NK-92 (cell line): ENCODE measurements around the gene ESF1.
"Not testable (repeated sequence)": the region's sequence is repeated elsewhere in the genome, so short reads cannot be mapped to it uniquely, and the experiment has no call there.

Experiments used
- DNase-seq: peaks from one replicate; lab custom pipeline; 2025; ENCODE audit not compliant: unreplicated experiment; lab: John Stamatoyannopoulos, UW

Gene ESF1

DNA sequence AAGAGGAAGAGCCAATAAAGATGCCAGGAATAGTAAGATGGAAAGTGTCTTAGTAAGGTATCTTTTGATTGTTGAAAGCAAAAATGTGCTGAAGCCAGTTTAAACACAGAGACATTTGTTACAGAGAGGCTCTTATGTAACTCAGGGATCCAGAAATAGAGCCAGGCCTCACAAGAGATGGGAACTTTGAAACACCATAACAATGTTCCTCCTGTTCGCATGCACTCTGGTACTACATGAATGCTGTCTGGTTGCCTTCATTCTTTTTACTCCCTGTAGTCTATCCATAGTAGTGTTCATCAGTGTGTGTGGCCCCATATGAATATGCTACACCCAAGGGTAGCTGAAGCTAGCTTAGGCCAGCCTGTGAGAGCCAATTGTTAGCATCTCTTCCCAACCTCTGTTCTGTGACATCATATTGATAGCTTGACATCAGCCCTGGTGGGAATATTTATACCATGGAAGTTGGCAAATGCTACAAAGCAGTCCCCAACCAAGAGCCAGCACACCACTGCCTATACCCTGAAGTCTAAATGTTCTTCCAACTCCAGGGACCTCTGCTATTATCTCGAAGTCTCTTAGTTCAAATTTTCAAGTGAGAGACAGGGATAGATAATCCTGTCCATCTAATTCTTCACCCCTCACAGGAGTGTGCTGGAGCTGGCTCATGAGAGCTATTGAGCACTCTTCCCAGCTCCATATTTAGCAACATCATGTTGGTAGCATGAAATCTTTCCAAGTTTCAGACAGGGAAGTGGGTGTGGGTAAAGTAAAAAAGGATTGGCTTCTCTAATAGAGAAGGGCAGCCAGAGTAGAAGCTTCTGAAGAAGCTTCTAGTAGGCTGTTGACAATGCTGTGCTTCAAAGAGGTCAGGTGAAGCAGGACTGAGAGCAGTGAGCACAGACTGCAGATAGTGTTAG, 7.1 kb upstream of the ESF1 start:
- no peak for DNase-seq

DNA sequence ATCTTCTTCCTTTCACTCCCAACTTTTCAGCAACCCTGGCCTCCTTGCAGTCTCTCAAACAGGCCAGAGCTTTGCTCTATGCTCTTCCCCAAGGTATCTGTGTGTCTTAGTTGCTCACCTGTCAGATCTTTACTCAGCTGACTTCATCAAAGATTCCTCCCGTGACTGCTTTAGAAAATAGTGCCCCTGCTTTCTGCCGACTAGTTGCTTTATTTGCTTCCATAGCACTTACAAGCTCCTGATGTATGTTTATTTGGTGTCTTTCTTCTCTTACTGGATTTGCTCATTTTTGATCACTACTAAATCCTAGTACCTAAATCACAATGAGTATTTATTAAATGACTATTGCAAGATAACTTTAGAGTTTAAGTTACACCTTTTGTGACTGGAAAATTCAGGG, 6.0 kb upstream of the ESF1 start:
- no peak for DNase-seq

DNA sequence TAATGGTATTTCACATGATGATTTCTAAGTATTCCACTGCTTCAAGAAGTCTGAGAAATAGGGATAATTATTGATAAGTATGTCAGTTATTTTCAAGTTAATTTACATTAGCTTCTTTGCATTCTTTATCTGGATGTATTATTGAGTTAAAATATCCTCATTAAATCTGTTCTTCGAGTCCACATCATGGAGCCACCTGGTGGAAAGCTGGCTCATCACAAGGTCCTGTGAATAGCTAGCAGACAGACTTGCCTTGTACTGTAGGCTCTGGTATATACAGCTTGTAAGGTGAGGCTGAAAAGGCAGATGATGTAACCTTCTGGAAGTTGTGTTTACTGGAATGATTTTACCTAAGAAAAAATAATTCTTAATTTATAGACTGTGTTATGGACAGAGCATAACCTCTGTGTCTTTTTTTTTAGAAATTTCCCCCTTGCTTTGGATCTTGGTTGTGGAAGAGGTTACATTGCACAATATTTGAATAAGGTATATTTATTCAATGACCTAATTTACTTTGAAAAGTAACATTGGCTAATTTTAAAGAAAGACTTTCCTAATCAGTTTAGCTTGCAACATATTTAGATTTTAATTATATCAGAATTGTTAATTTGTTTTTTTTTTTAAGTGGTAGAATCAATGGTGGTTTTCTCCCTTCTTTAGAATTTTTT, 3.6 kb upstream of the ESF1 start:
- DNase-seq = no peak

DNA sequence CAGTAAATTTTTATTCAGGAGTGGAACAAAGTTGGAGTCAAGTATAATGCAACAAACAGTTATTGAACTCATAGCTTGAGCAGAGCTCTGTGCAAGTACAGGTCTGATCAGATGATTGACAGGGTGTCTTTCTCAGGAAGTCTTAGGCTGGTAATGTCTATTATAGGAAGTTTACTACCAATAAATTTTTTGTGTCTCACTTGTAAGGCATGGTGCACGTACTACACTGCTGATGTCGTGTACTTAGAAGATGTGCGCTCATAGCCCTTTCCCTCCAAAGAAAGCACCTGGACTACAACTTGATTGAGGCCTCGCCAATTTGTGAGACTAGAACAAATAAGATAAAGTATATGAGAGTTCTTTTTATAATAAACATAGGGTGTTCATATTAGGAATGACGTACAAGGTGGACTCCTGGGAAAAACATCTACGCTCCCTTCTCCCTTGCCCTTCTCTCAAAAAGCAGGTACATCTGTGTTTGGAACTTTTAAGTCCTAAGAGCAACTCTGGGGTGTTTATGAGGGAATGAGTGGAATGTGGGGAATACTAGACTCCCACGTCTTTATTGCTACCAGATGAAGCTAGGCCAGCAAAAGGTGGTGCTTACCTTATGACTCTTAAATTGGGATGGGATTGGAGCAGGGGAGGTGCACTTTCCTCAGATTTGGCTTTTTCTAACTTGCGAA, 1.6 kb upstream of the ESF1 start:
- DNase-seq = no peak

DNA sequence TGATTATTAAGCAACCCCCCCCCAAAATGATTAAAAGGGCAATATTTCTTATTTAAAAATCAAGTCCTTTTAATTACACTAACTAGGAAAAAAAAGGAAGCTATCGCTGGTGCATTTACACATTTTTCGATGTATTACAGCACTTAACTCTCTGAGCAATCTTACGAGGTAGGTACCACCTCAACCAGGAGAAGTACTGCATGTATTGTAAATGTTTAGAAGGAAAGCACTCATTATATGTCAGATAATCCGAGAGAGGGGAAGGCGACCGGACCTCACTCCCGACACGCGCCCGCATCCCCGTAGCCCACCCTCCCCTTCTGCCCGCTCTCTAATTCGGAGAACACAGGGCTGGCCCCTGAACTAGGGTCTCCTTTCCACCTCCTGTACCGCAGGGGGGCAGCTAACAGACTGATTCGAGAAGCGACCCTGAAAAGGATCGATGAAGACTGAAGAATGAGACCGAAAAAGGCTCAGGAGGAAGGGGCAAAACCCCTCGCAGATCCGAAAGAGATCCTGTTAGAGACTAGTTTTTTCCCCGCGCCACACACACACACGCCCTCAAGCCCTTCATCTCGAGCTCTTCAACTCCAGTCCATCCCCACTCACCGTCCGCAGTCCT, 337 bp downstream of the ESF1 start:
- DNase-seq = no peak

DNA sequence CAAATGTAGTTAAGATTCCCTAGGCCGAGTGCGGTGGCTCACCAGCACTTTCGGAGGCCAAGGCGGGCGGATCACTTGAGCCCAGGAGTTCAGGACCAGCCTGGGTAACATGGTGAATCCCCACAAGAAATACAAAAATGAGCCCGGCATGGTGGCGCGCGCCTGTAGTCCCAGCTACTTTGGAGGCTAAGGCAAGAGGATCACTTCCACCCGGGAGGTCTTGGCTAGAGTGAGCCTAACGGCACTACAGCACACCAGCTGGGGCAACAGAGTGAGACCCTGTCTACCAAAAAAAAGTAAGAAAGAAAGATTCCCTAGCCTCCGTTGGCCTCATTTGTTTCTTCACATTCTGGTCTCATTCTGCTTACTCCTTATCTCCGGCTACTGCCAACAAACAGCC, 1.2 kb downstream of the ESF1 start:
- DNase-seq = no peak

DNA sequence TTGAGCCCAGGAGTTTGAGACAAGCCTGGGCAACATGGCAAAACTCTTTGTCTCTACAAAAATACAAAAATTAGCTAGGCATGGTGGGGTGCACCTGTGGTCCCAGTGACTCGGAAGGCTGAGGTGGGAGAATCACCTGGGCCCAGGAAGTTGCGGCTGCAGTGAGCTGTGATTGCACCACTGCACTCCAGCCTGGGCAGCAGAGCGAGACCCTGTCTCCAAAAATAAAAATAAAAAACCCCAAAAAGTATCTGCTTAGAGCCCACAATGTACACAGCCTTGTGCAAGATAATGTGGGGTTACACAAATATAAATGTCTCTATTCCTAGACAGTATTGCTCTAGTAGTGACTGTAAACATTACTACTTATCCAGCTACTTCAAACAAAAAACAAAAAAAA, 5.9 kb downstream of the ESF1 start:
- no peak for DNase-seq

DNA sequence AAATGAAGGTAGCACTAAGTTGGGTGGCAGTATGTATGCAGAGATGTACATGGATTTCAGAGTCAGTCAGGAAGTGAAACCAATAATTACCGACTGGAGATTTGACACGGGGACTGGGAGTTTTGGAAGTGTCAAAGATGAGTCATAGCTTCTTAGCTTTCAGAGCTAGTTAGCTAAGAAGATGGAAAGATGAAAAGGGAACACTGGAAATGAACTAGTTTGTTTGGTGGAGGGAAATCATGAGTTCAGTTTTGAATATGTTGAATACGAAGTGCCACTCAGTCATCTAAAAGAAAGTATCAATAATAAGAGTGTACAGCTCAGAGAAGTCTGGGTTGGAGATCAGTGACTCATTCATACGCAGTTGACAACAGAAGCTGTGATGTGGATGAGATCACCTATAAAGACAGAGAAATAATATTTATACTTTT, 7.5 kb downstream of the ESF1 start:
- no peak for DNase-seq

DNA sequence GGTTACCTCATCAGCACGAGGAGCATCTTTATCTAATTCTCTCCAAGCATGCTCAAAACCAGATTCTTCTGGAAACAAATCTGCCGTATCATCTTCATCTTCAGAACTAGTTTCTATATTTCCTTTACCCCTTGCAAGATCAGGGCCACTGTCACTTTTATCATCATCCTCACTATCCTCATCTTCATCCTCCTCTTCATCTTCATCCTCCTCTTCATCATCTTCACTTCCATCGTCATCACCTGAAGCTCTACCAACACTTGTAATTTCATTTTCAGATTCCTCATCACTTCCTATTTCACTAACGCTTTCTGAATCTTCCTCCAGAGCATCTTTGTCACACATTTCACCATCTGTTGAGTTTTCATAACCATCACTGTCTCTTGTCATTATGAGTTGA, 8.9 kb downstream of the ESF1 start:
- DNase-seq = no peak

DNA sequence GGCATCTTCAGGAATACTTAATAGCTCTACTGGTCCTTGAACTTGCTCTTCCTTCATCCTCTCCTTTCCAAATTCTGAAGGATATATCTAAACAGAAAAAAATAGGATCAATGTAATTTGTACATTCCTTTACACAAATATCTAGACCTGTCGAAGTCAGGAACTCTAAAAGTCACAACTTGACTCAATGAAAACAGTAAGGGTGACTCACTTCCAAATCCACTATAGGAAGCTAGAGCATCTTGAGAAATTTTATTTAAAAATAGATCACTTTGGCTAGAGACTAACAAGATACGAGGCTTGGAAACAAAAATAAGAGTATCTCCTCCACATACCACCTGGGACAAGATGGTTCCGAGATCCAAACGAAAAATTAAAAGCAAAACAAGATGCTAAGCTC, 12.2 kb downstream of the ESF1 start:
- DNase-seq = no peak

DNA sequence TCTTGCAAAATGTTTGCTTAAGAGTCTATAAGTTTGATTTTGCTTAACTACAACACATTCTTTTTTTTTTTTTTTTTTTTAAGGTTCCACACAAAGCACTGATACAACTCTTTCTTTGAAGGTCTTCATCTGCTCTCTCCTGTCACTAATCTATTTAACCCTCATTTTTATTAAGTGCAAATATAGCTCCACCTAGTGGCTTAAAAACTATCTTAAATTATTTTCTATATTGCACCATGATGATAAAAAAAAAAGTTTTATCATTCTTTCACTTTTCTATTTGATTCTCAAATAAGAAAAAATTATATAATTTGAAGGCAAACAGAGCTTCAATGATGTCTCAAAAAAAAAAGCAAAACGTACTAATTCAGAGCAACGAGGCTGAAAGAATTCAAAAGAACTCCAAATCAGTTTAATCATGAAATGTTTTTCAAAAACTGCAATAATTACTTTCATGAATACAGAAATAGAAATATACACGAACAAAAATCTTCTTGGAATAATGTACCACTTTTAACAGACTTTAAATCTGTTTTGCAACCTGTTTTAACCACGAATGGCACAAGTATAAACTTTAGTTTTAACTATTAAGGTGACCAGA, 12.8 kb downstream of the ESF1 start:
- no peak for DNase-seq

DNA sequence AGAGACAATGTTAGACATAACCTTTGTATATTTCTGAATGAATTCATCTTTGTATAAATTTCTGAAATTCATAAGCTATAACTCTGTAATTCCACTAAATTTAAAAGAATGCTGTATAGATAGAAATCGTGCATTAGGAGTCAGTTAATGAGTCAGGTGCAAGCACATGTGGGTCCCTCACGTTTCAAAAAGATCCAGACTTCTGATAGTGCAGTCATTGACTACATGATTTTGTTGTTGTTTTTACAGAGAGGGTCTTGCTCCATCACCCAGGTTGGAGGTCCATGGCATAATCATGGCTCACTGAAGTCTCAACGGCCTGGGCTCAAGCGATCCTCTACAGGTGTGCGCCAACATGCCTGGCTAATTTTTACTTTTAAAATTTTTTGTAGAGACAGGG, 14.6 kb downstream of the ESF1 start:
- DNase-seq = no peak

DNA sequence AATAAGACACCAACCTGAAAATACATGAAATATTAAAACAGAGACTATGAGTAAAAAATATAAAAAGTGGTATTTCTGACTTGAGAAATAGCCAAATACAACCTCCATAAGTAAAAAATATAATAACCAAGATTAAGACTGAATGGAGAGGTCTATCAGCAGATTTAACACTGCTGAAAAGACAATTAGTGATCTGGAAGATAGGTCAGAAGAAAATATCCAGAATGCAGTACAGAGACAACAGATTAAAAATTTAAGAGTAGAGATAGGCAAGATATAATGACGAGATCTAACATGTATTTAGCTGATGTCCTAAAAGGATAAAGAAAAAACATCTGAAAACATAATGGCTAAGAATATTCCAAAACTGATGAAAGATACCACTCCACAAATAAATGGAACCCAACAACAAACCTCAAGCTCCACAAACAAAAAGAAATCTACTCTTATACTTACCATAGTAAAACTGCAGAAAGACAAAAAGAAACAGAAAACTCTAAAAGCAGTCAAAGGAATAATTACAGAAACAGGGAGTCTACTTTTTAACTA, 18.8 kb downstream of the ESF1 start:
- DNase-seq = no peak

DNA sequence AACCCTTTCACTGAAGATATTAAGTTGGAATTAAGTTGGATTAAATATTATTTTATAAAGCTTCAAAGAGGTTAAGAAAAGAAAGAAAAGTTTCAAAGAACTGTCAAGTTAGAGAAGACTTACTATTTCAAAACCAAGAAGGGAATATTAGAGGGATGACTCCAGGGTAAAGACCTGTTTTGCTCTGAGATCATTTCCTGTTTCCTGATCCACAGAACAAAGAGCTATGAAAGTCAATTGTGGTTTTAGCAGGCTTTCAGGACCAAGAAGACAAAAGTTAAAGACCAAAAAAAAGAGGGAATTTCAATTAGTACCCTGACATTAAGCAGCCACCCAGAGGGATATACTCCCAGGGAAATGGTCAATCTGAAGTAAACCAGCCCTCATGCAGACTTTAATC, 19.4 kb downstream of the ESF1 start:
- no peak for DNase-seq

DNA sequence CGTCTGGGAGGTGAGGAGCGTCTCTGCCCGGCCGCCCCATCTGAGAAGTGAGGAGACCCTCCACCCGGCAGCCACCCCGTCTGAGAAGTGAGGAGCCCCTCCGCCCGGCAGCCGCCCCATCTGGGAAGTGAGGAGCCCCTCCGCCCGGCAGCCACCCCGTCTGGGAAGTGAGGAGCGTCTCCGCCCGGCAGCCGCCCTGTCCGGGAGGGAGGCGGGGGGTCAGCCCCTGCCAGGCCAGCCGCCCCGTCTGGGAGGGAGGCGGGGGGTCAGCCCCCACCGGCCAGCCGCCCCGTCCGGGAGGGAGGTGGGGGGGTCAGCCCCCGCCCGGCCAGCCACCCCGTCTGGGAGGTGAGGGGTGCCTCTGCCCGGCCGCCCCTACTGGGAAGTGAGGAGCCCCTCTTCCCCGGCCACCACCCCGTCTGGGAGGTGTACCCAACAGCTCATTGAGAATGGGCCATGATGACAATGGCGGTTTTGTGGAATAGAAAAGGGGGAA, 24.2 kb downstream of the ESF1 start:
- DNase-seq = not testable (repeated sequence)

DNA sequence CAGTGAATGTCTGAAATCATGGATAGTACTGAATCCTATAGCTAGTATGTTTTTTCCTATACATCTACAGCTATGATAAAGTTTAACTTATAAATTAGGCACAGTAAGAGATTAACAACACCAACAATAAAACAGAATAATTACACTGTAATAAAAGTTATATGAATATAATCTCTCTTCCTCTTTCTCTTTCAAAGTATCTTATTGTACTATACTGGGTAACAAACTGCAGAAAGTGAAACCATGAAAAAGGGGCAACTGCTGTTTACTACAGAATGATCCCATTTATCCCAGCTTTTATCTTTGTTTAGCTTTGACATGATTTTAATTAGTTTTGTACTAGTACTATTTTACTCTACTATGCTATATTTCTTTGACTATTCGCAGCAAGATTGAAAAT, 25.8 kb downstream of the ESF1 start:
- no peak for DNase-seq

DNA sequence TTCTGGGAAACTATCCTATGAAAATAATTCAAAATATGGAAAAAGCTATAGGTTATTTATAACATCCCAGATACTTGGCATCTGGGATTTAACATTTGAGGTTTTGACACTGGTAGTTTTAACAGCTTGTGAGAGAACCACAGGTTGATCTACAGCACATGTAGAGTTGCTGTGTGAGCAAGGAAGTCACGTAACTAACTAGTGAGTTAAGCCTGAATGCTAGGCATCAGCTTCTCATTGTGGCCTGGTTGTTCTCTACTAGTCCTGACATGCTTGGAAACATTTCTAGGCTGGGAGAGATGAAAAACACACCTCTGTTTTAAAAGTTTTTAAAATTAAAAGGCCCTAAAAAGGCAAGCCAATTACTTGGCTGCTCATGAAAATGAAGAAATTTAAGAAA, 28.2 kb downstream of the ESF1 start:
- no peak for DNase-seq

DNA sequence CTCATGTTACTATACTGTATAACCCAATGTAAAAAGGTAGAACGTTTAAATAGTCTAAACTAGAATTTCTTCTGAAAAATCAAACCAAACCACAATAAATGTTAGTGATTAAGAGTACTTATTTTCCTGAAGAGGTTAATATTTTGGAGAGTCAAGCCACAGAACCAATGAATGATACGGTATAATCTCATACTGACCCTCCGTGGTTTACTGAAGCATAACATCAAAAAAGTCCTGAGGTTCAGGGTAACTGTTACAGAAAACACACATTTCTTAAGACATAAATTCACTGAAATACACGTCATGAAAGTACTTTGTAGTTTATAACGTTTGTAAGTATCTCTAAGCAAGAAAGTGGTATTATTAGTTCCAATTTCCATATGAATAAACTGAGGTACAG, 28.9 kb downstream of the ESF1 start:
- no peak for DNase-seq

DNA sequence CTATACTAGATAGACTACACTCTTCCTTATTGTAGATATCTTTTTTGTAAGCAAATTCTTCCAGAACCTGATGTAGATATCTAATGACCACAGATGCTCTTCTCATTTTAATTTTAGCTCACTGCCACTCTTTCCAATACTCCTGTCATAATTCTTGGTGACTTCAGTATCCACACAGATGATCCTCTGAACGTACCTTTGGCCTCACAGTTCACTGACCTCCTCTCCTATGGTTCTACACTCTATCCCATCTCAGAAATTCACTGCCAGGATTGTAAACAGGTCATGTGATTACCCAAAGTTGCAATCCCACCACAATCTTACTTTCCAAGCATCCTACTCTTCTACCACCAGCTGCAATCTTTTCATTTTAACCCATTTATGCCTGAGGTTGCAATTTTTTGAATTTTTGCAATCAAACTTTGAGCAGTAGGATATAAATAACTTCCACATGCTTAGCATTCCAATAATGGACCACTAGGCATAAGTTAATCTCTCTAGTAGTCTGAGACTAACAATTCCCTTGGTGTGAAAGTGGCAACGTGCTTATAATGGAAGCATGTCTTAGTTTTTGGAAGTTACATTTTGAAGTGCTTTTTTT, 31.2 kb downstream of the ESF1 start:
- no peak for DNase-seq

DNA sequence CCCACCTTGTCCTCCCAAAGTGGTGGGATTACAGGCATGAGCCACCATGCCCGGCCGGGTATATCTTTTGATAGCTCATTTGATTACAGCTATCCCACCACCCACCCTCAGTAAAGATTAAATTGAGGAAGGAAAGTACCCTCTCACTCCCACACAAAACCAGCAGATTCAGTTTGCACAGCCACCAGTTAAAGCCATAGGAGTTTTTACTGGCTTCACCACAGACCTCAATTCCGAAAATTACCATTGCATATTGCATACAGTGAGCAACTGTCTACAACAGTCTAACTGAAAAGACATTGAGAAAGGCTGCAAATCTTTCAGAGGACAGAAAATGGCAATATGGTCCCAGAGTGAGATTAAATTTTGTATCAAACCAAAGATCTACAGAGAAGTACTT, 34.9 kb downstream of the ESF1 start:
- DNase-seq = no peak
